ENCODE results near the gene PLB1. TPM values are rescaled to one million over a fixed set of nuclear protein-coding genes. Genes with fewer than 3 reads are reported as not detected.
"Not testable (repeated sequence)": the region's sequence is repeated elsewhere in the genome, so short reads cannot be mapped to it uniquely, and the experiment has no call there.

The PLB1 gene
- polyA plus RNA-seq, 12 donors = 1.6 to 10.3 (median 1.9) TPM; not detected in 2

- DNase-seq = no peak
Observed at GRCh38 chr2:28463893-28464292, 32.0 kb upstream of the PLB1 start.

DNA sequence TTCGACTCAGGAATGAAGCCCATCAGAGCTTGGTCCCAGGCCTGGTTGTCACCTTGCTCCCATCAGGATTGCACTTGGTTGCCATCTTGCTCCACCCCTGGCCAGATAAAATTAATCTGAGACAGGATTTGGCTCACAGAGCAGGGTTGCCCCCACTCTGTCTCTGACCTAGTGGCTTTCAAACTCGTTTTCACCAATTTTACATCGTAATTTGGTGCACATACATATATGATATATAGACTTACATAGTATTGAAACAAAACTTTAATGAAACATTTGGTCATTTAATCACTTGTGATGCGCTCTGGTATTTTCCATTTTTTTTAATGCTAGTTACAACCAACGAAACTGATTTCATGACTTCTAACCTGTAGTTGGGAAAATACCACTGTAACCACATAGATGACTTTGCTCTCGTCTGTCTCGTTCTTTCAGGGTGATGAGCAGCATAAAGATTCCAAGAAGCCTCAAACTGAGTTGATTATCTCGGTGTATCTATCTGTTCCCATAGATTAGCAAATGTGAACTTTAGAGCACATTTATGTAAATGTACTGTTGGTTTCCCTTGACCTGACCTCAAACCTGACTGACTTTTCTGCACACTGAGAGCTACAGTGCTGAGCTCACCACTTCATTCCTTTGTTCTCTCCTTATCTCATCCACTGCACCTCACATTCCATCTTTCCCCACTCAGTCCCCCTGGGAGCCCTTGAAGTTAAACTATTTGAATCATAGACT, 30.5 kb upstream of the PLB1 start:
- no peak for DNase-seq

DNA sequence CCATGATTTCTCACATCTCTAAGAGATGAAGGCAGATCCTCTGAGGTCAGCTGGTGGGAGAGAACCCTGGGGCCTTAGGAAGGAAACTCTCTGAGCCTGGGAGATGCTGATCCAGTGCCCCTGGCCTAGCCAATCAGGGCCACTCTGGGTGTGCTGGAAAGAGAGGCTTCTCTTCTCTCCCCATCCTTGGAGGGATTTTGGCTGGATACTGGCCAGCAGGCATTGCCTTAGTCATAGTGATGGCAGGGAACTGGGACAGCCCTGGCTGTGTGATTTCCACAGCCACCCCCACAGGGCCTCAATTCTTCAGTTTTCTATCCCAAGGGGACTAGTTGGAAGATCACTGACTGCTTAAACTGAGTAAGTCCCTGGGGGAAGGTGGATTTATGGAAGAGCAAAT, 26.6 kb upstream of the PLB1 start:
- DNase-seq = no peak

DNA sequence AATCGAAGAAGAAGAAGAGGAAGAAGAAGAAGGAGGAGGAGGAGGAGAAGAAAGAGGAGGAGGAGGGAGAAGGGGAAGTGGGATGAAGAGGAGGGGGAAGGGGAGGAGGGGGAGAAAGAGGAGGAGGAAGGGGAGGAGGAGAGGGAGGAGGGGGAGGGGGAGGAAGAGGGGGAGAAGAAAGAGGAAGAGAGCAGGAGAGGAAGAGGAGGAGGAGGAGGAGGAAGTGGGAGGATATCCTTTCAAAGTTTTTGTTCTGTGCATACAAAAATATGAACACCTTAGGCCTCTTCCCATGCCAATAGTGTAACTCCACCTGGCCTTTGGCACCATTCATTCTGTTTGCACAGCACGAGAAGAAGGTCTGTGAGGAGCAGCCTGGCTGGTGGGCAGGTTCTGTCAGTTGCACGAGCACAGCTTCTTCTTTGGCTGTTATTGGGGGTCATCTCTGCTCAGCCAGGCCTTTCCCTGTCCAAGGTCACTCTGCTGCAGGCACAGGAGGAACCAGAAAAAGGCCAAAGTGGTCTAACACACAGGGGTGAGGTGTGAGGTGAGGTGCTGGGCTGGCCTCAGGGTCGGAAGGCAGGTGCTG, 25.8 kb upstream of the PLB1 start:
- no peak for DNase-seq

- no peak for DNase-seq
Observed at GRCh38 chr2:28470759-28471158, 25.1 kb upstream of the PLB1 start.

DNA sequence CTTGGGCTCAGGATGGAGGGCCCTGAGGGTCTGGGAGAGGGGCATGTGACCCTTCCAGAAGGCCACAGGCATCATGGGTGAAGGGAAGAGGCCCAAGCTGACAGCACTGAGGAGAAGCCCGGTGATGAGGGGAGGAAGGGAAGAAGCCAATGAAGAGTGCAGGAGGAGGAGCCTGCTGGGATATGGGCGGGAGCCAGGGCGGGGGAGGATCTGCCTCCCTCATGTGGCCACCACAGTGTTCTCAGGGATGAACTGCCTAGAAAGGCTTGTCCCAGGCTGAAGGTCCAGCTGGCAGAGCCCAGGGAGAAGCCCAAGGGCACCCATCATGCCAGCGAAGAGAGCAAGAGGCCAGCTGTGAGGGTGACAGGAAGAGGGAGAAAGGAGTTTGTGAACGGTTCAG, 24.6 kb upstream of the PLB1 start:
- DNase-seq = no peak

GRCh38 chr2:28471701-28472236, 24.1 kb upstream of the PLB1 start:
- no peak for DNase-seq

GRCh38 chr2:28472641-28473040, 23.2 kb upstream of the PLB1 start:
- not testable (repeated sequence) for DNase-seq

DNA sequence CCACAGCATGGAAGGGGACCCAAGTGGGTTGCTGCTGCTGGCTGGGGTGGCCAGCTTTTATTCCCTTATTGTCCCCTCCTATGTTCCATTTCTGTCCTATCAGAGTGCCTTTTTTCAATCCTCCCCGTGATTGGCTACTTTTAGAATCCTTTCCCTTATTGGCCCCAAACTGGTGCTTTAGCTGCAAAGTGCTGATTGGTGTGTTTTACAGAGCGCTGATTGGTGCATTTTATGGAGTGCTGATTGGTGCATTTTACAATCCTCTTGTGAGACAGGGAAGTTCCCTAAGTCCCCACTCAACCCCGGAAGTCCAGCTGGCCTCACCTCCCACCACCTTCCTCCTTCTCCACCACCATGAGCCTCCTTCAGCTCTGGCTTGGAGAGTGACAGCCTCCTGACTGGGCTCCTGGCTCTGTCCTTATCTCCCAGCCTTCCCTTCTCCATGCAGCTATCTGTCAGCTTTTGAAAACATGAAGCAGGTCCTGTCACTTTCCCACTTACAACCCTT, 20.7 kb upstream of the PLB1 start:
- no peak for DNase-seq

- DNase-seq = no peak
Observed at GRCh38 chr2:28477087-28477486, 18.8 kb upstream of the PLB1 start.

DNA sequence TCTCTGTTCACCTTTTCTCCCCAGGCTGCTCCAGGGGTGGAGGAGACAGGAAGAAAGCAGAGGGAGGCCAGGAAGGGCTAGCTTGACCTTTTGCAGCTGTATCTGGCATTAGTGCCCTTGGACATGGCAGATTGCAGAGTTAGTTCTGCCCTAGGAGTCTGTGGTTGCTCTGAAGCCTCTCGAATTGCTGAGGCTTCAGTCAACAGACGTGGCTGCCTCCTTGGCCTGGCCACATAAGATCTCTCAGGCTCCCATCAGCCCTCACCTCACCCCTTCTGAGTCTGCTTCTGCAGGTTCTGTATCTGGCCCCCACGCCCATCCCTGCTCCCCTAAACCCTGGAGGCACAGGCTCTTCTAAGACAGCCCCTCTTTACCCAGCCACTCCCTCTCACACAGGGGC, 18.2 kb upstream of the PLB1 start:
- DNase-seq = no peak

- DNase-seq = no peak
Observed at GRCh38 chr2:28480403-28481049, 15.3 kb upstream of the PLB1 start.

- no peak for DNase-seq
Observed at GRCh38 chr2:28481905-28482304, 14.0 kb upstream of the PLB1 start.

DNA sequence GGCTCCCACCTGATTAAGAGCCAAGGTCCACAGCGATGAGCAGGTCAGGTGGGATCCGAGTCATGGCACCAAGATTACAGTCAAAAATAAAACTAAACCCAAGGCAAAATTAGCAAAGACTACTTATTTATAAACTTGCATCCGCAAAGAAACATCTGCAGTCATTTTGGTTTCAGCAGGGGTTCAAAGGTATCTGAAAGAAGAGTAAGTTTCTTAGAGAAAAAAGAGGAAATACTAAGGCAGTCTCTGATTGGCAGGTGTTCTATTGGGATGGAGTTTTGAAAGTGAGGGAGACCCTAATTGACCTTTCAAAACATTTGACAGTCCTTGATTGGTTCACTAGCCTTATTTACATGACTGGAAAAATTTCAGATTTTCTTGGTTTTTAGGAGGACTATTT, 11.0 kb upstream of the PLB1 start:
- no peak for DNase-seq

DNA sequence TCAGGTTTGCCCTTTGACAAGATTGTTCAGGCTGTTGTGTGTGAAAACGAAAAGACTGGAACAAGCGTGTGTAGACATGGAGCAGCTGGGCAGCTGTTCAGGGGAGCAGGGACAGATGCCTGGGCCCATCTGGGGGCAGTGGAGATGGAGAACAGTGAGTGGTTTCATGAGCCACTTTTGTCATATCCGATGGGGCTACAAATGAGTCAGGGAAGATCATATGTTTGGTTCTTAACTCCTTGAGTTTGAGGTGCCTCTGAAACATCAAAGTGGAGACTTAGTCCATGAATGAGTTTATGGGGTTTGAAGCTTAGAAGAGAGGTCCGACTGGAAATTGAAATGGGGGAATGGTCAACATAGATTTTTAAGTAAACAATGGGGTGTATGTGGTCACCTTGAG, 9.3 kb upstream of the PLB1 start:
- no peak for DNase-seq

GRCh38 chr2:28487258-28487657, 8.6 kb upstream of the PLB1 start:
- no peak for DNase-seq

- no peak for DNase-seq
Observed at GRCh38 chr2:28488083-28488830, 7.6 kb upstream of the PLB1 start.

- no peak for DNase-seq
Observed at GRCh38 chr2:28488858-28489575, 6.8 kb upstream of the PLB1 start.

GRCh38 chr2:28490558-28490957, 5.3 kb upstream of the PLB1 start:
- DNase-seq = no peak

GRCh38 chr2:28492282-28492681, 3.6 kb upstream of the PLB1 start:
- DNase-seq = no peak

DNA sequence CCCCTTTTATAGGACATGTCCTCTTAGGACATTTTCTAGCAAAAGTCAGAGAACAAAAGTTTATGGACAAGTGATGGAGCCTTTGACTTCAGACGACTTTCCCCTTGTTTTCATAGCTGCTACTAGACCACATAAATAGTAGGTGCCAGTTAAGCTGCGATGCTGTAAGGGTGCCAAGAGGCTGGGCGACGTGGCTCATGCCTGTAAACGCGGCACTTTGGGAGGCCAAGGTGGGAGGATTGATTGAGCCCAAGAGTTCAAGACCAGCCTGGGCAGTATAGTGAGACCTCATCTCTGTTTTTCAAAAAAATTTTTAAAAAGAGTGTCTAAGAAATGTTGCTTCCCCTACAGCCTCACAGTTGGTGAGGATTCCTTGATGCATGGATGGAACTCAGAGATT, 2.2 kb upstream of the PLB1 start:
- DNase-seq = no peak

All from muscle of arm (tissue), 12 donors.